ENCODE data around the gene CFAP410. TPM values are rescaled to one million over a fixed set of nuclear protein-coding genes. Genes with fewer than 3 reads are reported as not detected.

CFAP410 gene
- total and polyA plus RNA-seq, 2 donors (not counting 3 experiments of a cell fraction or from before 2014, with no cell fraction given), result 7.2 to 12.2 TPM

- no peak for DNase-seq (ENCODE audit: low read depth, low spot score)
- dilution Hi-C loops (cut with MboI; ENCODE audit: extremely low pct_ligation_motif_present, low sequenced_read_pairs), result no loop called here
Observed at GRCh38 chr21:44288251-44289110, 50.7 kb downstream of the CFAP410 start.

More at GRCh38 chr21:44288251-44289110, 50.7 kb downstream of the CFAP410 start:
- Histone ChIP-seq H3K4me3 (replicated peaks in 1 of 3; ENCODE audit: insufficient read depth in 1 of 3, low read depth in 1 of 3, low read length in 3 of 3) (no peak overlapping the region), H3K9ac (replicated peaks; ENCODE audit: extremely low read depth, insufficient read depth, low read length) (no peak overlapping the region), H3K4me2 (ENCODE audit: insufficient read depth, low read length) (no peak overlapping the region), H3K79me2 (ENCODE audit: control insufficient read depth, insufficient read depth, low read length) (no peaks in the 10 kb centered on the region), H3K27ac (ENCODE audit: insufficient read depth, low read depth, low read length) (no peak overlapping the region), H4K20me1 (replicated peaks; ENCODE audit: control insufficient read depth, extremely low read depth, insufficient read depth, low read length) (no peaks in the 10 kb centered on the region), H3K9me3 (replicated peaks; ENCODE audit: control insufficient read depth, insufficient read depth, low read length) (no peaks in the 10 kb centered on the region), H3K4me1 (ENCODE audit: control insufficient read depth, extremely low read depth, insufficient read depth, low read length) (no peaks in the 10 kb centered on the region), H3K27me3 (ENCODE audit: control insufficient read depth in 2 of 2, insufficient read depth in 2 of 2, low read length in 2 of 2) (peaks cover 0 to 3% of the 10 kb centered on the region in 2 experiments), H3K9me1 (replicated peaks; ENCODE audit: control insufficient read depth, extremely low read depth, insufficient read depth, low read length) (no peaks in the 10 kb centered on the region), H2AFZ (ENCODE audit: low read depth, low read length) (no peak overlapping the region), H3K36me3 (ENCODE audit: control insufficient read depth in 2 of 2, extremely low read depth in 1 of 2, insufficient read depth in 2 of 2, low read length in 2 of 2) (no peaks in the 10 kb centered on the region)
- no peak for TF ChIP-seq FOS (IDR thresholded peaks at IDR 0.05; ENCODE audit: borderline replicate concordance, insufficient read depth, low read length)
- TF ChIP-seq CTCF (IDR thresholded peaks at IDR 0.05; ENCODE audit: extremely low read depth in 1 of 2, insufficient read depth in 1 of 2, low read depth in 1 of 2, low read length in 2 of 2), result no peak
- no peak for TF ChIP-seq GATA2 (IDR thresholded peaks at IDR 0.05; ENCODE audit: insufficient read depth, insufficient read length, low read depth, low read length)
- TF ChIP-seq JUN (IDR thresholded peaks at IDR 0.05; ENCODE audit: borderline replicate concordance, insufficient read depth, insufficient read length, low read depth), result no peak
- TF ChIP-seq POLR2AphosphoS5 (IDR thresholded peaks at IDR 0.05; ENCODE audit: insufficient read depth, low read depth, low read length), result no peak
- TF ChIP-seq MAX (IDR thresholded peaks at IDR 0.05; ENCODE audit: insufficient read depth, insufficient read length), result no peak
- no peak for TF ChIP-seq MYC (IDR thresholded peaks at IDR 0.05; ENCODE audit: low read depth, low read length)
- no peak for TF ChIP-seq EZH2 (IDR thresholded peaks at IDR 0.05; ENCODE audit: borderline replicate concordance, low read depth, low read length, severe bottlenecking)
- TF ChIP-seq POLR2A (IDR thresholded peaks at IDR 0.05; ENCODE audit: low read depth, low read length), result no peak
- no peak for FAIRE-seq
- no TSS peak for BruUV-seq (replicated peaks)
- POLR2A ChIA-PET, result no interaction called here
- intact Hi-C loops (cut with micrococcal nuclease), result no loop called here
- CTCF ChIA-PET, result interaction anchor here (2.2 kb wide), 1 partner anchor 9 kb away, joined by 11 read pairs; no protein-coding TSS in a partner anchor

Data from endothelial cell of umbilical vein (primary cell).